HG03457 (cell line): ENCODE results near the gene EMID1.
A peak's percentile ranks its signal among the peaks of the same experiment; 100 is the strongest.

ENCODE experiments used
- ATAC-seq: cut with Tn5 transposase; IDR thresholded peaks from one replicate; pipeline ENCODE4 v1.9.1; 2021; ENCODE audit warnings: moderate number of reproducible peaks; ENCODE audit not compliant: unreplicated experiment

The EMID1 gene

GRCh38 chr22:29194184-29194583 is 11.5 kb upstream of the EMID1 start:
- ATAC-seq: no peak

DNA sequence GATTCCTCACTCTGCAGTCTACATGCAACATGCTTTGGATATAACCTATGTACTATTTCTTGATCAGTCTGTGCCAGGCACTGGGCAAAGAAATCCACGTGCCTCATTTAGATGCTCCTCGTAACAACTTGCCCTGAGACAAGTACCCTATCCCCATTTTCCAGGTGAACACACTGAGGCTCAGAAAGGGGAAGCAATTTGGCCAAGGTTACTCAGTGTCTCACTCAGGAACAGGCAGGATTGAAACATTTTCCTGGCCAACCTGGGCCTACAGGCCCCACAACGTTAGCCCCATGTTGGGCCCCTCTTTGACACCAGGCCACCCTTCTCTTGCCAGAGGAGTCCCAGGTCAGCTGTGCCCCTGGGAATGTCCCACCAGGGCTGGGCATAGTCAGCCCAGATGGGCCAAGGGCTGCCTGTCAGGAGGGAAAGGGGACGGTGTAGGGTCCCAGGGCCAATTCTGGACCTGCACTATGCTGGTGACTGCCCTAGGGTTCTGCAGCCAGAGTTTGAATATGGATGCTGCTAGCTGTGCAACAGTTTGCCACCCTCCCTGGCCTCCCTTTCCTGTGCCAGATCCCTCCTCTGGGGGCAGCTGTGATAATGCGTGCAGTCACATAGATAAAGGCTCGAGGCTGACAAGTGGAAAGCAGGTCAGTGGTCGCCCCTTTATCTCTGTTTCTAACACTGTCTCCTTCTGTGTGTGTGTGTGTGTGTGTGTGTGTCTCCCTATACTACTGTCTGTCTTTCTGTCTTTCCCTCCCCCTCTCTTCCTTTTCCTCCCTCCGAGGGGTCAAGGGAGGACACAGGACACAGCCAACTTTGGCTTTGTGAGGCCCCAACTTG is 10.4 kb upstream of the EMID1 start:
- no peak for ATAC-seq

DNA sequence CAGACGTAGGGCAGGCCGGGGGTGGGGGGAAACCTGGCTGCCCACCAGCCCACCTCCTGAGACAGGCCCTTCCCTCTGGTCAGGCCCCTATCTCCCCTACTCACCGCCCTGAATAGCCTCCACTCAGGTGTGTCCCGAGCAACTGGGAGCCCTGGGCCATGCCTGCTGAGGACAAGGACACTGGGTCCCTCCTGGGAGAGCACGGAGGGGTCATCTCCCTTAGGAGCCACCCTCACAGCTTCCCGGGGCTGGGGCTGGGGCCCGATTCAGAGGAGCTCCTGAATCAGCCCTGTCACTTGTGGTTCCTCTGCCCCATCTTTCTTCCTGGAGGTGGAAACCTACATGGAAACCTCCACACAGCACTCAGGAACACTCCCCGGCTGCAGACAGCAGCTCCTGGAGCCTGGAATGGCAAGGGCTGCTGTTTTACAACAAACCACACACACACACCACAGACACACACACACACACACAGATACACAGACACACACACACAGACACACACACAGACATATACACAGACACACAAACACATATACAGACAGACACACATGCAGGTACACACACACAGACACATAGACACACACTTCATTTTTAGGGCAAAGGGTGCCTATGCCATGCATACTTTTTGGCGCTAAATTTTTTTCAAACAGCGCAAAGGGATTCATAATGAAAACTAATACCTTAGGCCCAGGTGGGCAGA is 9.6 kb upstream of the EMID1 start:
- no peak for ATAC-seq

DNA sequence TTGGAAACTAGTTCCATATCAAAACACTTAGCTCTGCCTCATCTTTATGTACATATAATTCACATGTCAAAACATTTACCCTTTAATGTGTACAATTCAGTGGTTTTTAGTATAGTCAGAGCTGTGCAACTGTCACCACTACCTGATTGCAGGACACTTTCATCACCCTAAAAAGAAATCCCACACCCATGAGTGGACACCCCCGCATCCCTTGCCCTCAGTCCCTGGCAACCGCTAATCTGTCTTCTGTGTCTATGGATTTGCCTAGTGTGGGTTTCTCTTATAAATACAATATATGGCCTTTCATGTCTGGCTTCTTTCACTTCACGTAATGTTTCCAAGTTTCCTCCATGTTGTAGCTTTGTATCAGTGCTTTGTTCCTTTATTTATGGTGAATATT is 8.6 kb upstream of the EMID1 start:
- no peak for ATAC-seq

- ATAC-seq: no peak
Measured at GRCh38 chr22:29198240-29198639, 7.5 kb upstream of the EMID1 start.

- no peak for ATAC-seq
Measured at GRCh38 chr22:29199702-29200400, 5.8 kb upstream of the EMID1 start.

GRCh38 chr22:29200901-29201300 is 4.8 kb upstream of the EMID1 start:
- ATAC-seq: no peak

GRCh38 chr22:29201782-29202181 is 3.9 kb upstream of the EMID1 start:
- no peak for ATAC-seq

DNA sequence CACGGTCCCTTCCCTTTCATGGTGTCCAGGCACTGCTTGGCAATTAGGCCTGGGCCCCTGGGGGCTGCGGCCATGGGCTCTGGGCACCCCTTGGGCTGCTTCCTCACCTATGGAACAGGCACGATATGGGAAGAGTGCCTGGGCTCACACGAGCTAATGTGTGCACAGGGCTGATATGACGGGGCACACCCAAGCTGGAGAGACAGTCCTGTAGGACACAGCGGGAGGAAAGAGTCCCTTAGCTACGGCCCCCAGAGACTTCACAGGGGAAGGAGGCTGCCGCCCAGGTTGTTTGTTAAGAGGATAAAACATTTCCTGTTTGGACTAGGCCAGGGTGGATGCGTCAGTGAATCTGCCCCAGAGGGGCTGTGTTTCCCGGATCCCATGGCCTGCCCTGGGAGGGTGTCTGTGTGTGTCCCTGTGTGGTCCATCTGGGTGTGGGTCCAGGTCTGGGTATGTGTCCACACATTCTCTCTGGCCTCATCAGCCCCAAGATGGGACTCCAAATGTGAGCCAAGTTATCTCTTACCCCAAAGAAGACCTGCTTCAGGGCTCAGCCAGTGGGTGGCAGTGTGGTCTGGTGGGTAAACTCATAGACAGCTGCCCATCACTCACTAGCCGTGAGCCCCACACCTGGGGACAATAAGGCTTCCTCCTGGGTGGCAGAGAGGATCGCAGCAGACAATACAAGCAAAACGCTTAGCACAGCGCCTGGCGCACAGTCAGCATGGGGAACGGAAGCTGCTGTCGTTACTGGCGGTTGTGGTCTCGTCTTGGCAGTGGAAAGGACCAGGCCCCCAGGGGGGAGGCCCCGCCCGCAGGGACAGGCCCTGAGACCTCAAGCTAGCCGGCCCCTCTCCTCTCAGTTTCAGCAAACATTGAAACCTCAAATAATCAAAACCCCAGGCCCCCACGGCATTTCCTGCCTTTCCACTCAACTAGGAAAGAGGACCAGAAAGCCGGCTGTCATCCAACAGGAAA is 3.2 kb upstream of the EMID1 start:
- ATAC-seq: peak; percentile 40

GRCh38 chr22:29203488-29204454 is 1.9 kb upstream of the EMID1 start:
- no peak for ATAC-seq

- ATAC-seq: no peak
Measured at GRCh38 chr22:29204455-29205183, 1.1 kb upstream of the EMID1 start.

GRCh38 chr22:29205252-29205593 is 473 bp upstream of the EMID1 start:
- no peak for ATAC-seq

DNA sequence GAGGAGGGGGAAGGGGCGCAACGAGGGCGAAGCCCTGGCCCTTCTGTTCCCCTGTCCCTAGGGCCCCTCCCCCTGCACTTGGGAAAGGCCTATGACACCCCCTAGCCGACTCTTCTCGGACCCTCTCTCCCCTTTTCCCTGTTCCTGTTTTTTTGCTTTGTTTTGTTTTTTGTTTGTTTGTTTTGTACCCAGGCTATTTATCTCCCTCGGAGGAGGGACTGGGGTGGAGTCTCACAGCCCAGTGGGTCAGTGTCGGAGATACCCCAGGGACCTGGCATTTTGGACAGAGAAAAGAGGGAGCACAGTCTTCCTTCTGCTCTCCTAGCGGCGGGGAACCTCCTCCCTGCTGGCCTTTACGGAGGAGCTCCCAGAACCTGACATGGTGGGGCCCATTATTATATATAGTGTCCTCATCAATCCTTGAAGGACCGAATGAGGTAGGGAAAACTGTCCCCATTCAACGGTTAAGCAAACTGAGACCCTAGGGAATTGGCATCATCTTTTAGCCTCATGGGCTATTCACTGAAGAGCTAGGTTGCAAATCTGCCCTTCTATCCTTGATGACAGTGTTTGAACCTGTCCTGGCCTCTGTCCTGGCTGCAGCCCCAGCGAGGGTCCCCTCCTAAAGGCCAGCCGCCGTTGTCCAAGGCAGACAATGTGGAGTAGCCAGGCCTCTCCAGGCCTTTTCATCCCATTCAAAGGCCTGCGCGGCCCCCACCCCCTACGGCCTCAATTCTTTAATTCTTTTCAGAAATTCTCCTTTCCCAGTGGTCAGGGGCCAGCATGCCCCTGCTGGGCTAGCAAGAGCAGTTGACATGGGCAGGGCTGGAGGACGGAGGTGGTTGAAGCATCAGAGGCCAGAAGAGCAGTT is 911 bp downstream of the EMID1 start:
- no peak for ATAC-seq

GRCh38 chr22:29207243-29207550 is 1.5 kb downstream of the EMID1 start:
- ATAC-seq: no peak

DNA sequence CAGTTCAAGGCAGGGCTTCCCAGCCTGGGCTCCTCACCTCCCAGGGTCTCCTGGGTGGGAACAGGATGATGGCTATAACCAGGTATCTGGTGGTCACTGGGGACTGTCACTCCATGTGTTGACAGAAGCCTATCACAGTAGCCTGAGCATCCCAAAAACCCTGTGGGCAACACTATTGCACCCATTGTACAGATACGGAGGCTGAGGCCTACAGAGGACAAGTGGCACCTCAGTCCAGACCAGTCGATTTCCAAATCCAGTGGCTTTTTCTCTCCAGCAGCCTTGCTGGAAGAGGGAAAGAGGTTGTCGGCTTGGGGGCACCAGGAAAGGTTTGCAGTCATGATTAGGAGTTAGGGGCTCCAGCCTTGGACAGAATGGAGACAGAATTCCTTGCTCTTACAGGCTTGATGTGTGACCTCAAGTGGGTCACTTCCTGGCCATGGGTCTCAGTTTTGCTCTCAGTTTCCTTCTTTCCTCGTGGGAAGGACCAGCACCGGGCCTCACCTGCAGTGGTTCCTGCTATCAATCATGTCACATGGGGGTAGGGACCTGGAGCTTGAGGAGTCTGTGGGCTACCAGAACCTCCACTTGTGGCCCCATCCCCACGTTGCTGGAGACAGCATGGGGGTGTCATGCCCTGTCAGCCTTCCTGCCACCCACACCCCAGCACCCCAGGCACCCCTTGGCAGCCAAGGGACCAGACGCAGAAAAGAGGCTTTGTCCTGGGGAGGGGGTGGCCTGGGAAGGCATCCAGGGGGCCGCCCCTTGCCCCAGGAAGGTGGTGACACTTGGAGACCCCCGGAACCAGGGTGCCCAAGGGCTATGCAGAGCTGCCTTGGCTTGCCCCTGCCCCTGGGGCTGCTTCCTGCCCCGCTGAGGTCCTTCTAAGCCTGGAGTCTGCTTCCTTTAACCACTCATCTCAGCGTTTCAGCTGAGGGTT is 2.1 kb downstream of the EMID1 start:
- no peak for ATAC-seq

DNA sequence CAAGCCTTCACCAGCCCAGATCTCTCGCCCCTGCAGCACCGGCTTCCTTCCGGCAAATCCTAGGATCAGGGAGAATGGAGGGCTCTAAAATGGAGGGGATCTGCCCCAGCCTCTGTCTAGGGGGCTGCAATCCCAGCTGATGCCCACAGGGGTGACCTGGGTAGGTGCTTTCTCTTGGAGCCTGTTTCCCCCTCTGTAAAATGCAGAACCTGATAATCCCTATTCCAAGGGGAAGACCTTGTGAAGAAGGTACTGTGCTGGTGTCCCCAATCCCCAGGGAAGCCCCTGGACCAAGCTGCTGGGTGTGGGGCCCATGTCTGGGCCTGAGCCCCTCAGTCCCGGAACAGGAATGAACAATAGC is 2.8 kb downstream of the EMID1 start:
- ATAC-seq: no peak
